ENCODE results near the gene KRTAP13-2. TPM values are rescaled to one million over a fixed set of nuclear protein-coding genes. Genes with fewer than 3 reads are reported as not detected.

Gene KRTAP13-2
- total RNA-seq, 1 experiment from 2014 or later: not detected

DNA sequence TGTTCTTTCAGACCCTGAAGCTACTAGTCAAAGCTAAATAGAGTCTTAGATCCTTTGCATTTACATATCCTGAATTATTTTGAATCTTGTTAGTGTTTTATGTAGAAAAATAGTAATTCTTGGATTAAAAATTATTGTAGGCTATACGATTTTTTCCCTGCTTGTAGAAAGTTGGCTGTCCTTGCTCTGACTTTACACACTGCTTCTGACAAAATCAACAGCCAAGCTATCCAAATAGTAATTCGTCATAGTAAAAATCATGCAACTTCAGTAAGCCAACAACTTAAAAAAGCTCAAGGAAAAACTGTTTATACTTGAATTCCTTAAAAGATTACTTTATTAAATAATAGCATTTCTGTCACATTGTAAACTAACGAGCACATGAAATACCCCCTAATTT lies 16.2 kb downstream of the KRTAP13-2 start:
- WGBS (ENCODE audit: extremely low coverage, insufficient read length, low lambda C conversion rate): no CpG with 5 or more reads among the region's 3 CpGs

More for the DNA sequence above, 16.2 kb downstream of the KRTAP13-2 start:
- Histone ChIP-seq H4K5ac (ENCODE audit: insufficient read length, low read depth, low read length) (no peak overlapping the region), H2AFZ (ENCODE audit: low read length) (no peak overlapping the region), H3K9me3 (ENCODE audit: control insufficient read depth, low read depth, low read length) (no peaks in the 10 kb centered on the region), H3K27ac (ENCODE audit: insufficient read length, low read depth, low read length) (no peak overlapping the region), H3K23ac (ENCODE audit: insufficient read length, low read depth, low read length) (no peak overlapping the region), H3K56ac (ENCODE audit: insufficient read length, low read depth, low read length) (no peak overlapping the region), H3K4me1 (ENCODE audit: insufficient read depth, low read length) (no peaks in the 10 kb centered on the region), H2BK20ac (ENCODE audit: low read depth, low read length, poor library complexity, severe bottlenecking) (no peak overlapping the region), H3K18ac (ENCODE audit: insufficient read length, low read depth, low read length) (no peak overlapping the region), H3K23me2 (ENCODE audit: insufficient read length, low read depth, low read length, poor library complexity, severe bottlenecking) (no peaks in the 10 kb centered on the region), H3K14ac (ENCODE audit: insufficient read depth, low read length) (no peak overlapping the region), H3K9ac (ENCODE audit: extremely low read depth, insufficient read length, low read length) (no peak overlapping the region), H4K20me1 (ENCODE audit: control insufficient read depth, insufficient read depth, insufficient read length) (no peaks in the 10 kb centered on the region), H3T11ph (ENCODE audit: low read length) (no peak overlapping the region), H3K79me2 (ENCODE audit: insufficient read depth, low read length) (no peaks in the 10 kb centered on the region), H2BK12ac (ENCODE audit: insufficient read length, low read depth, low read length) (no peak overlapping the region), H2BK15ac (ENCODE audit: low read depth, low read length) (no peak overlapping the region), H4K91ac (ENCODE audit: insufficient read length, low read depth, low read length) (no peak overlapping the region), H2AK5ac (ENCODE audit: insufficient read length, low read length) (no peak overlapping the region), H3K27me3 (ENCODE audit: insufficient read depth, low read length) (no peaks in the 10 kb centered on the region), H3K79me1 (ENCODE audit: insufficient read depth, low read depth, low read length, poor library complexity, severe bottlenecking) (no peaks in the 10 kb centered on the region), H4K8ac (replicated peaks; ENCODE audit: insufficient read length, low read depth, low read length) (no peak overlapping the region), H2BK5ac (ENCODE audit: insufficient read length, low read length) (no peak overlapping the region), H2BK120ac (ENCODE audit: low read depth, low read length, poor library complexity, severe bottlenecking) (no peak overlapping the region), H3K4me2 (ENCODE audit: insufficient read depth, insufficient read length, low read length) (no peak overlapping the region), H3K4ac (ENCODE audit: low read depth, low read length) (no peak overlapping the region)
- TF ChIP-seq CTCF (conservative IDR thresholded peaks at IDR 0.05): no peak
- H3K9me3 Mint-ChIP-seq: no peaks in the 10 kb centered on the region
- H3K4me3 Mint-ChIP-seq: no peak overlapping the region
- peaks cover 0 to 6% of the 10 kb centered on the region in 2 experiments; a peak in 1 of 4 replicates for H3K4me1 Mint-ChIP-seq
- H3K27me3 Mint-ChIP-seq (ENCODE audit: low read depth): no peaks in the 10 kb centered on the region
- no peak for DNase-seq
- H3K36me3 Mint-ChIP-seq (ENCODE audit: insufficient read depth in 1 of 3, low read depth in 3 of 3): no peaks in the 10 kb centered on the region
- H3K27ac Mint-ChIP-seq: no peak overlapping the region
